NCI-H345 treated with DMSO at 0.1 percent for 48 hours (cell line): ENCODE data around the gene TMPRSS3.

ENCODE experiments used
- DNase-seq: peaks from one replicate; lab custom pipeline; 2025; ENCODE audit not compliant: unreplicated experiment; lab: John Stamatoyannopoulos, UW

The TMPRSS3 gene

DNA sequence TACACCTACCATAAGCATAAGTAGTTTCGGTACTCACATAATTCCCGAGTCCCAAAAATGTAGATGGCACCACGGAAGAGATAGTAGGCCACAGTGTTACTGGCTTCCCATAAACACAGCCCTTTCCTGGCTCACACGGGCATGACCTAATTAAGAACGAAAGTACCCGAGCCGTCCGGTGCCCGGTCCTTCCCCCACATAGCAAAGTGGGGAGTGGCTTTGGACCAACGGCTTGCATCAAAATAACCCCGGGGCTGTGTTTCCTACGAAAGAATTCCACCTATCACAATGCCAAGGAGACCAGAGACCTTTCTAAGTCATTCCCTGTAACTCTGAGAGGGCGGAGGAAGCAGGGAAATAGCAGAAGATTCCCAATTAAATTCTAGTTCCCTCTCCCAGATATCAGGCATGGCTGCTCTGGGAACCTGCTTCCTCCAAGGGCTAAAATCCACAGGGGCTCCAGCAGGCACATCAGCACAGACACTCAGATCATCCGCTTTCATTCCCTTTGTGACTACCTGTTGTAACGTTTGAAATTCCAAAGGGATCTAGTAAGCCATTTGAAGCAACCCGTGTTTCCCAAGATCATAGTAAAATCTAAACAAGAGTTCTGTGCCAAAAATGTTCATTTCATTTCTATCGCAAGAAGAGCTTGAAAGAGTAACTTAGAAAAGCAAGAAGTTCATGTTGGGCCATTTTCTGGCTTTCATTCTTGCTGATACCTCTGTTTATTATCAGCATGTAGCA, at the start of gene TMPRSS3:
TMPRSS3 (minus strand) TSS at position 148 of the 747 bp plus-strand sequence. CDS start 635 bp downstream, outside the sequence.
- DNase-seq: no peak

DNA sequence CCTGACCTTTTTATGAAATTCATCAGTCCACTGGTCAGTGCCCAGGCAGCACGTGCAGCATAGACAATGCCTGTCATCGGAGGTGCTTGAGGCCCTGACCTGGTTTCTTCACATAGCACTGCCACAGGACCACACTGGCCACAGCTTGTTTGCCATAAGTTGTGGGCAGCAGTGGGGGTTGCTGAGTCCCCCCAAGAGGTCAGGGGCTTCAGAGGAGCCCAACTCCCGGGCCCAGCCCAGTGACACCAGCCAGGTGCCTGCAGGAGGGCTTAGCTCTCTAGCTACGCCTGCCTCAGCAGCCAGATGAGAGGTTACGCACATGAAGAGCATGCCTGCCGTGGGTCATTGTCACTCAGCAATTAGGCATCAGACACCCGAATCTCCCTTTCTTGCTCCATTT, 49.5 kb upstream of the TMPRSS3 start:
- DNase-seq: no peak

DNA sequence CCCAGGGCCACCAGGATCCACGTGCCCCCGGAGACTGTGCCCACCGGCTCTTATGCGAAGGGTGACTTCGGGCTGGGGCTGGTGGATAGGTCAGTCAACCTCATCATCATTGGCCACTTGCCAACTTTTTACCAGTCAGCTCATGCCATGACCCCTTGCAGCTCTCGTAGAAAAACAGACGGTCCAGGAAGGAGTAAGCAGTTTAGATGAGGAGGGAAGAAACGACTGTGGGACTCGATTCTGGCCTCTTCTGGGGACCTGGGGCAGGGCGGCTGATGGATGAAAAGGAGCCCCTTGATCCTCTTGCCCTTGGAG, 48.9 kb upstream of the TMPRSS3 start:
- DNase-seq: no peak

DNA sequence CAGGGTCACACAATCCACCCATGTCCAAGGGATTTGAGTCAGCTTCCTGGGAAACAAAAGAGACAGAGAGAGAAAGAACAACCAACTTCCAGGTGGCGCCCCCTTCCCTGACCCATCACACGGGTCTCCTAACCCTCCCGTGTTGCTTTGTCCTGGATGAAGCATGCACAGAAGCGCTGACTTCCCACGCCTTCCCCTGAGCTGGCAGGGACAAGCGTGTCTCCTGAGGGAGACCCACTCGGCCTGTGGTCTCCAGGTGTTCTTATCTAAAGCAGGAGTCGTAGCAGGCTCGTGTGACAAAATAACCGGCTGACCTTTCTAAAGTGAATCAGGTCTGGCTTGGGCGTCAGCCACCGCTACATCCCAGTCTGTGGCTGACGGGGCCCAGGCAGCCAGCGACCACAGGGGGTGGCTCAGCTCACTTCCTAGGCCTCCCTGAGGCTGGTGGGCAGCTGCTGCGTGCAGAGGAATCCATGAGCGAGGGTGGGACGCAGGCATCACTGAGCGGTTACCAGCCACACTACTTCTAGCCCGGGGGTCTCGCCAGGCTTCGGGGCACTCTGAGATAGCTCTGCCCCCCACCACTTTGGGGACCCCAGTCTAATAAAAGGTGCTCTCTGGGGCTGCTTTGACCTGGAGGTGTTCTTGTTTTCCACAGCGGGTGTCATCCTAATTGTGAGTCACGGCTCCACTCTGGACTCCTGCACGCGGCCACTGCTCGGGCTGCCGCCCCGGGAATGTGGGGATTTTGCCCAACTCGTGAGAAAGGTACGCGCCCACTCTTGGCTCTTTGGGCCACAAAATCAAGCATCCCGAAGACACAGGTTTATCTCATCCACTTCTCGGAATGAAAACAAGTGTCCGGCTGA, 48.3 kb upstream of the TMPRSS3 start:
- DNase-seq: no peak

DNA sequence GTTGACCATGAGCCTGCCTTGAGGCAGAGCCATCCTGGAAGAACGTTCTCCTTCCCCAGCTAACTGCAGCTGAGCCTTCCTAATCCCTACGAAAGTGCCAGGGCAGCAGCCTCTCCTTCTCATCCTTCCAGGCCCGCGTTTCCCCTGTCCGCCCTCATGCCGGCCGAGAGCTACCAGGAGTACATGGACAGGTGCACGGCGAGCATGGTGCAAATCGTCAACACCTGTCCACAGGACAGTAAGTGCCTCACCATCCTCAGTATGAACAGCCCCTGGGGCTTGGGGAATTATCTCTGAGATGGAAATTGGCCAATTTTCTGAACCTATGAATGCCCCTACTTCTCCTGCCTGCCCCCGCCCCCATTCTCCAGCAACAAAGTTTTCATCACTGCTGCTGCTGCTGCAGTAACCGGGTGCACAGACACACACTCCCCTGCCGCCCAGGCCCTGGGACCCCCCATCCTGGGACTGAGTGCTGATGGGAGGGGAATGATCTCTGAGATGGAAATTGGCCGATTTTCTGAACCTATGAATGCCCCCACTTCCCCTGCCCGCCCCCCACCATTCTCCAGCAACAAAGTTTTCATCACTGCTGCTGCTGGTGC, 47.4 kb upstream of the TMPRSS3 start:
- no peak for DNase-seq

DNA sequence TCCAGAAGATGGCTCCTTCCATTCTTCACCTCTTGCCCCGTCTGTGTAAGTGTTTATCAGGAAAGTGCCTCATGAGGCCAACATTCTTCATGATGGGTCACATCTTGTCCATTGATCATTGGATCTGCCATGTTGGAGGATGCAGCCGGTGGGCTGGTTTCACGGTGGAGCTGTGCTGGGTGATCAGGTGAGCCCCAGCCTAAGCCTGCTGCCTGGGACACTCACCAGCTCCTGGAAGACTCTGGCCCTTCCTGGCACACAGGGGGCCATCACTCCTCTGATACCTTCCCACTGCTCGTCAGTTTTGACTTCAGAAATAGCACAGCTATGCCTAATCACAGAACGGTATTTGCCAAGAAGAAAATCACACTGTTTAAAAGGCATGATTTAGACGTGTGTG, 46.1 kb upstream of the TMPRSS3 start:
- no peak for DNase-seq

DNA sequence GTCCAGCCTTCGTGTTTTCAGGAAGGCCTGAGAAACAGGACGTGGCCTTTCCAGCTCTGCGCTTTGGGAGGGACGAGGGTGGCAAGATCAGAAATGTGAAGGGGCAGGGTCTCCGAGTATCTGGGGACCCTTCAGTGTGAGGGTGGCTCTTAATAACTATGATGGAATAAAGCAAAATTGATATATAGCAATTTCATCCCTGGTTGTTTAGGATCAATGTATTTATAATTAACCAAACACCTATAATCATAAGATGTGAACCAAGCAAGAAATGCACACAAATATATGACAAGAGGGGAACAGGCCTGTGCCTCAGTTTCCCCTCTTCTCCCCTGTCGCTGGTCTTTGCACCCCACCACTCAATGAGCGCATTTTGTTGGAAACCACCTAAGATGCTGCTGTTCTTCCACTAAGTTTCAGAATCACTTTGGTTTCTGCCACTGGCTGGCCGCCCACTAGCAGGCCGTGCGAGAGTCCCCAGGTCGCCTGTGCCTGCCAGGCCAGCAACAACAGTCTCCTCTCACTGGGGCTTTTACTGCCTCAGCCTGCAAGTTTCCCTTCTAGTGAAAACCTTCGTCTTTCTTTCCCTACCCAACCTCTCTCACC, 44.4 kb upstream of the TMPRSS3 start:
- no peak for DNase-seq

DNA sequence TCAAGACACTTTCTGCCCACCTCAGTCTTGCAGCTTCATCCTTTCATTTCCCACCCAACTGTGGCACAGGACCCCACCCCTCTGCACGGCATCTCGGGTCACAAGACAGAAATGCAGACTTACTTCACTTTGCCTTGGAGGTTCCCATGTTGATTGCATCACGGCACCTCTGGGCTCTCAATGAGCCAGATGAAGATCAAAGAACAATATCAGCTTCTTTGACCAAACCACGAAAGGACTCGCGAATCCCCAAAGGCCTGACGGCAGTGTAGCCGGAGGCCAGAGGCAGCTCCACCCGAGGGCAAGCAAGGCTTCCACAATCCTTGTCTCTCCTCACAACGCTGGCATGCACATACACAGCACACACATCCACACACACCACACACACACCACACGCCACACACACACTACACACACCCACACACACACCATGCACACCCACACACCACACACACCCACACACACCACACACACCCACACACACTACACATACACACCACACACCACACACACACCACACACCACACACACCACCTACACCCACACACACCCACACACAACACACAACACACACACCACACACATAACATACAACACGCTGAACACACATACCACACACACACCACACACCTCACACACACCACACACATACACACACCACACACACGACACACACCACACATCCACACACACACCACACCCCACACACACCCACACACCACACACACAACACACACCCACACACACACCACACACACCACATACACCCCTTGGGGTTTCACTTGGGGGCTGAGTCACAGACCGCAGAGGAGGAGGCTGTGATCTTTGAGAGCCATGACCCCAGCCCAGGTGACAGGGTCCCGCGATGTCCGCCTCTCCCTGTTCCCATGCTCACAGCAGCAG, 43.7 kb upstream of the TMPRSS3 start:
- no peak for DNase-seq

DNA sequence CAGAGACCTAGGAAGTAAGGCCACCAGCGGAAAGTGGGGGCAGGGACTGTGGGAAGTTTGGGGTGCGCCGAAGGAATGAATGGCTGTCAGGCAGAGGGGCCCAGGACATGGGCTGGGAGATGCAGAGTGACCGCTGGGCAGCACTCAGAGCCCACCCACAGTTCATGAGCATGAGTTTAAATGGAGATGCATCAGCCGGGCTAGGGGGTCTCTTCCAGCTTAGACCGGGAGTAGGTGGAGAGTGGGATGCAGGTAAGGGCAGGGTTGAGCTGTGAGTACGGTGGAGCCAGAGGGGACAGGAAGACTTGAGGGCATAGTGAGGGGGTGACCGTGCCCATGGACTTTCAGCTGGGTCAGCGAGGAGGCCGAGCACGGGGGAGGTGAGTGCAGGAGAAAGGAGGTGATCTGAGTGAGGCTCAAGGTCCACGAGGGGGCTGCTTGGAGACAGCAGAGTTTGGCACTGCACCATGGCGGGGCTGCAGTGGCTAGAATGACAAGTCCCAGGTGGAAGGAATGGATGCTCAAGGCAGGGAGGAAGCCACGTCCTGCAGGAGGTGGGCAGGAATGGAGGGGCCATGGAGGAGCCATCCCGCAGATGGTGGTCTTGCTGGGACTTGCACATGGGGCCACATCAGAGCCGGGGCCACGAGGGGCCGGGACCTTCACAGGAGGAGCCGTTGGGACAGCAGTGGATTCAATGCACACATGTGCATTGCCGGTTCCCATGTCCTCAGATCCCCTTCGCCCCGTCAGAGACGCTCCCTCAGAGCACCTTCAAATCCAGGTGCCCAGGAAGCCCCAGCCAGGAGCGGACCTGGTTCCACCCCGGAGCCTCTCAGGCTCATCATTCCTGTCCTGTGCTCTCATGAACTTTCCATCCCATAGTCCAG, 42.7 kb upstream of the TMPRSS3 start:
- DNase-seq: no peak

DNA sequence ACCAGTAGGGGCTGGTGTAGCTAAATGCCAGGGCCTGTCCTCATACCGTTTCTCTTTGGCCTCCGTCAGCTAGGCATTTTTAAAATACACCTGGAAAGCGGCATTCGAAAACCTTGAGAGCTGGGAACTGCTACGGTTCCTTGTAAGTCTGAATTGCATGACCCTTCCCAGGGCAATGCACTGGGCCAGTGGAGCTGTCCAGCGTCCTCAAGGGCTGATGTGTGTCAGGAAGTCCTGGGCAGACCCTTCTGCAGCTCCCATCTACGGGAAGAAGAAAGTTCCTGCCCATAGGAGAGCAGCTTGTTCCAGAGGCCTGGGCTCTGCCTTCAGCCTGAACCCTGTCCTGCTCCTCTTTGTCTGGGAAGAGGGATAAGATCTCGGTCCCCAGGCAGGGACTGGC, 41.9 kb upstream of the TMPRSS3 start:
- no peak for DNase-seq

DNA sequence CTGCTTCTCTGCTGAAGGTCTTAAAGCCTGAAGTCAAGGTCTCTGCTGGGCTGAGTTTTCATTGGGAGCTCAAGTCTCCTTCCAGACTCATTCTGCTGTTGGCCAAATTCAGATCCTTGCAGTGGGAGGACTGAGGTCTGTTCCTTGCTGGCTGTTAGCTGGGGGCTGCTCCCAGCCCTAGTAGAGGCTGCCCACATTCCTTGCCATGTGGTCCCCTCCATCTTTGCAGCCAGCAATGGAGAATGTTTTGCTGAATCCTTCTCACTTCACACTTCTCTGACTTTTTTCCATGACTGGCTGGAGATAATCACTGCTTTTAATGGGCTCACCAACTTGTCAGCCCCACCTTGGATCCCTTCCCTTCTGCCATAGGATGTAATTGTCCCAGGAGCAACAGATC, 41.1 kb upstream of the TMPRSS3 start:
- no peak for DNase-seq

DNA sequence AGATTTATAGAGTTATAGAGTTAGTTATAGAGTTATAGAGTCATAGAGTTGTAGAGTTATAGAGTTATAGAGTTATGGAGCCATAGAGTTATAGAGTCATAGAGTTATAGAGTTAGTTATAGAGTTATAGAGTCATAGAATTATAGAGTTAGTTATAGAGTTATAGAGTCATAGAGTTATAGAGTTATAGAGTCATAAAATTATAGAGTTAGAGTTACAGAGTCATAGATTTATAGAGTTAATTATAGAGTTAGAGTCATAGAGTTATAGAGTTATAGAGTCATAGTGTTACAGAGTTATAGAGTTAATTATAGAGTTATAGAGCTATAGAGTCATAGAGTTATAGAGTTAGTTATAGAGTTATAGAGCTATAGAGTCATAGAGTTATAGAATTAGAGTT, 40.0 kb upstream of the TMPRSS3 start:
- no peak for DNase-seq

DNA sequence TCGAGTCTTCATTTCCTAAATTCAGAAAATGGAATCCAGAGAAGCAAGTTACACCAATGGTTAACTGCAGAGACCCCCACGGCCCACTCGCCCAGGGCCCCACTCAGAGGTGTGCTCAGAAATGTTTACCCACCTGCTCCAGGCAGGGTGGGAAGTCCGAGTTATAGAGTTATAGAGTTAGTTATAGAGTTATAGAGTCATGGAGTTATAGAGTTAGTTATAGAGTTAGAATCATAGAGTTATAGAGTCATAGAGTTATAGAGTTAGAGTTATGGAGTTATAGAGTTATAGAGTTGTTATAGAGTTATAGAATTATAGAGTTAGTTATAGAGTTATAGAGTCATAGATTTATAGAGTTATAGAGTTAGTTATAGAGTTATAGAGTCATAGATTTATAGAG, 39.5 kb upstream of the TMPRSS3 start:
- no peak for DNase-seq

DNA sequence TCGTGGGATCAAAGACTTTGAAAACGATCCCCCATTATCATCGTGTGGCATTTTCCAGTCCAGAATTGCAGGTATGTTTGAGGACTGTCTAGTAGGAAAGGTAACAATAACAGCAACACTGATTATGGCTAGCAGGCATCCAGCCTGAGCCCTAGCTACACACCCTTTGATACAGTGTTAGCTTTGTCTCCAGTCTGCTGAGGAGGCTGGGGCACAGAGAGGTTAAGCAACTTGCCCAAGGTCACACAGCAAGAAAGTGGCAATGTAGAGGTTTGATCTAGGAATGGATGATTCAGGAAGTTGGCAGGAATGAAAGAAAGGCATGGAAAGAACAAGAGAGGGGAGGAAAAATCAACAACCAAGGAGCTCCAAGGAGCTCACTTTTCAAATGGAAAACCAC, 39.0 kb upstream of the TMPRSS3 start:
- DNase-seq: no peak

DNA sequence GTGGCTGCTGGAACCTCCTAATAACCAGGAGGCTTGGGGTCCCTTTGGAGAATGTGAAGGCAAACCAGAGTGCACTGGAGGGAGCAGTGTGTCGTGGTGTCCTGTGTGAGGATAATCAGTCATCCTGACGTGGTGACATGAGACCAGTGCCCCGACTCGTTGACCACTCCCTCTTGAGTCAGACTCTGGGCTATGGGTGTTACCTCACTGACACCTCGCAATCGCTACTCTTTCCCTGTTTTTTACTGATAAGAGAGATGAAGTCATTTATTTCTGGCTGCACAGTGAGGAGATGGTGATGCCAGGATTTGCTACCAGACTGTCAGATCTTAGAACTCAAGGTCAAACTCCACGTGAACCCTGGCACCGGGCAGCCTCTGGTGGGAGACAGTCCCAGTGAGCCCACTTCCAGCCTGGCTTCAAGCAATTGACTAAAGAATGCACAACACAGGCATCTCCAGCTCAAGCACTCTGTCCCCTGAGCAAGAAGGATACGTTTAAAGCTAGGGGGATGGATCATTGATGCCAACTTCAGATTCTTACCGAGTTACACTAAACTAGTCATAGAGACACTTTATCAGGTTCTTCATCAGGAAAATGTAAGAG, 38.2 kb upstream of the TMPRSS3 start:
- no peak for DNase-seq

DNA sequence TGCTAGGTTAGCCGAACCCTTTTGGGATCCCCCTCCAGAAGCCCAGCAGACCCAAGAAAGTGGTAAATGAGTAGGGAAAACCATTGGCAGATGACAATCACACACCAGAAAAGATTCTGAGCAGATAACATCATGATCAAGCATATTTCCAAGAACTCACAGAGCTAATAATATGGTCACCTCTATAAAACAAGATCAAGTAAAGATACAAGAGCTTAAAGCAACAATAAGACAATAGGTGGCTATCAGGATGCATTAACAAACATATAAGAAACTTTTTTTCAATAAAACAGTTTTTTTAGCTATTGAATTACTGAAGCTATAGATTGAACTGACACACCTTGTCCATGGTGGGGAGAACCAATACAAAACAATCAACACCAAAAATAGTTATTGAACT, 36.8 kb upstream of the TMPRSS3 start:
- no peak for DNase-seq

DNA sequence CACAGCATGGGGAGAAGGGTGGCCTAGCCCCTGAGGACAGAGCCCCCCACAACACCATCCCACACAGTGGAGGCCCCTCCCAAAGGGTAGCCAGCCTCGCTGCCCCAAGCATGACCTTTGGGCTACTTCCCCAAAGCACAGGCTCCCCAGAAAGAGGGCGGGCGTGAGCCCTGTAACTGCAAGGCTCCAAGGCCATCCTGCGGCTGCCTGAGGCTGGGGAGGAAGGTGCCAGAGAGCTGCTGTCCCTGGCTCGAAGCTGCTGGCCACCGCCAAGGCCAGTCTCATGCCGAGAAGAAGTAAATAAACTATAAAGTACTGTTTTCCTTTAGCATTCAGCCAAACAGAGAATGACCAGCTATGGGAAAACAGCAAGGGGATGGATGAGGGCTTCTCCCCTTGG, 35.3 kb upstream of the TMPRSS3 start:
- DNase-seq: no peak

DNA sequence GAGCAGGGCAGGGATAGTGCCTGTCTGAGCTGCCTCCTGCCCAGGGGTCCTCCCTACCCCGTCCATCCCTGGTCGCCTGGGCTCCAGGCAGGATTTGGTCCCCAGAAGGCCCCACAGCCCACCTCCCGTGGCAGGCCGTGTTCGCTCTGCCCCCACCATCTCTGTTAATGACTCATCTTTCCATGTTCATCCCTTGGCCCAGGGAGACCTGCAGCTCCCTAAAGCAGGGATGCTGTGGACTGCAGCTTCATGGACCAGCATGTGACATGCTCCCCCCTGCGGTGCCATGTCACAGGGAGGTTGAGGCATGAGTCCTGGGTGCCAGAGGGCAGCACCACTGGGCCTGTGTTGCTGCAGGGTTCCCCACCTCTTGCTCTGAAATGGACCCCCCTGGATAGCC, 34.7 kb upstream of the TMPRSS3 start:
- DNase-seq: no peak

DNA sequence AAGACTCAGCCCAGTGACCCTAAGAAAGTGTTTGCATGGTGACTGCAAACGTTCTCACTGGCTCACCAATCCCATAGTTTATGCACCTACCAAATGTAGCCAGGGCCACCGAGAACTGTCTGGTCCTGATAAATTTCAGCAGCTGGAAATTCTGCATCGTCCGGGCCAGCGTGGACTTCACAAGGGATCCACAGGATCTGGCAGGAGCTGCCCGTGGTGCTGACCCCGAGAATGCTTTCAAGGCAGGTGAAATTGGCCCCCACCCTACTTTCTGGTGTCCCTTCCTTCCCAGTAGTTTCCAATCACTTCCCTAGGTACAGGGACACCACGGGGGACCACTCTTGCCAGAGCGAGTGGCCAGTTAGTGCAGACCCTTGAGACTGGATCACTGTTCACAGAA, 34.0 kb upstream of the TMPRSS3 start:
- DNase-seq: no peak
